Hepatocyte (in vitro differentiated cells): ENCODE results near the gene PROK1.

Source experiments
- CTCF ChIP-seq: fragments of 200-600 bp; sonication (generic); IDR thresholded peaks from 2 replicates; pipeline ENCODE4 v1.5.1; 2016; ENCODE audit warnings: antibody characterized with exemption, mild to moderate bottlenecking; ENCODE audit not compliant: poor library complexity
- EZH2 ChIP-seq: fragments of 200-600 bp; sonication (generic); IDR thresholded peaks from 2 replicates; pipeline ENCODE4 v1.6.1; 2016; ENCODE audit warnings: antibody characterized with exemption, mild to moderate bottlenecking, borderline replicate concordance
- EZH2phosphoT487 ChIP-seq: fragments of 200-600 bp; sonication (generic); IDR thresholded peaks from one replicate; pipeline ENCODE4 v1.6.1; 2018; ENCODE audit warnings: antibody characterized with exemption, mild to moderate bottlenecking, low read depth, moderate library complexity; ENCODE audit not compliant: unreplicated experiment, severe bottlenecking

GRCh38 chr1:110436635-110437034 lies 14.3 kb upstream of the PROK1 start:
- TF ChIP-seq CTCF (no peak), EZH2phosphoT487 (no peak), EZH2 (no peak)
